ENCODE measurements around the gene SUN3.

SUN3 gene

DNA sequence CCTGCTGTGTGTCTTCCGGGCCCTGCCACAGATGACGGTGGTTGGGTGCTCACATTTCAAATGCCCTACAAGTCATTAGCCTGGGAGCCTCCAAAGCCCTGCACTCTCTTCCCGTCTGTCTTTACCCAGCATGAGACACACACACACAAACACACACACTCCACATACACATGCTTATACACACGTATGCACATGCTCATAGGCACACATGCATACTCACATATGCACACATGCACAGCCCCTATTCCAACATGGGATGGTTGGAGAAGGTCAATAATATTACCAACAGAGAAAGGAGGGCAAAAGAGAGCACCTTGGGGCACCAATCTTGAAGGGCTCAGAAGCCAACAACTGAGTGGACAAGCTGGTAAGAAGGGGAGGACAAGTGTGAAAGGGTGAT lies 19.0 kb downstream of the SUN3 start:
- no peak for TF ChIP-seq SIN3A (IDR thresholded peaks at IDR 0.05; ENCODE audit: borderline replicate concordance, insufficient read depth, low read length)
- TF ChIP-seq, protein P1, sequence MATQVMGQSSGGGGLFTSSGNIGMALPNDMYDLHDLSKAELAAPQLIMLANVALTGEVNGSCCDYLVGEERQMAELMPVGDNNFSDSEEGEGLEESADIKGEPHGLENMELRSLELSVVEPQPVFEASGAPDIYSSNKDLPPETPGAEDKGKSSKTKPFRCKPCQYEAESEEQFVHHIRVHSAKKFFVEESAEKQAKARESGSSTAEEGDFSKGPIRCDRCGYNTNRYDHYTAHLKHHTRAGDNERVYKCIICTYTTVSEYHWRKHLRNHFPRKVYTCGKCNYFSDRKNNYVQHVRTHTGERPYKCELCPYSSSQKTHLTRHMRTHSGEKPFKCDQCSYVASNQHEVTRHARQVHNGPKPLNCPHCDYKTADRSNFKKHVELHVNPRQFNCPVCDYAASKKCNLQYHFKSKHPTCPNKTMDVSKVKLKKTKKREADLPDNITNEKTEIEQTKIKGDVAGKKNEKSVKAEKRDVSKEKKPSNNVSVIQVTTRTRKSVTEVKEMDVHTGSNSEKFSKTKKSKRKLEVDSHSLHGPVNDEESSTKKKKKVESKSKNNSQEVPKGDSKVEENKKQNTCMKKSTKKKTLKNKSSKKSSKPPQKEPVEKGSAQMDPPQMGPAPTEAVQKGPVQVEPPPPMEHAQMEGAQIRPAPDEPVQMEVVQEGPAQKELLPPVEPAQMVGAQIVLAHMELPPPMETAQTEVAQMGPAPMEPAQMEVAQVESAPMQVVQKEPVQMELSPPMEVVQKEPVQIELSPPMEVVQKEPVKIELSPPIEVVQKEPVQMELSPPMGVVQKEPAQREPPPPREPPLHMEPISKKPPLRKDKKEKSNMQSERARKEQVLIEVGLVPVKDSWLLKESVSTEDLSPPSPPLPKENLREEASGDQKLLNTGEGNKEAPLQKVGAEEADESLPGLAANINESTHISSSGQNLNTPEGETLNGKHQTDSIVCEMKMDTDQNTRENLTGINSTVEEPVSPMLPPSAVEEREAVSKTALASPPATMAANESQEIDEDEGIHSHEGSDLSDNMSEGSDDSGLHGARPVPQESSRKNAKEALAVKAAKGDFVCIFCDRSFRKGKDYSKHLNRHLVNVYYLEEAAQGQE (IDR thresholded peaks at IDR 0.05; ENCODE audit: insufficient read depth in 1 of 2, low read depth in 2 of 2, low read length in 2 of 2) = no peak
- TF ChIP-seq POLR2AphosphoS5 (IDR thresholded peaks at IDR 0.05; ENCODE audit: low read depth, low read length) = no peak
- TF ChIP-seq TAF1 (IDR thresholded peaks at IDR 0.05; ENCODE audit: borderline replicate concordance, insufficient read depth, low read length) = no peak
- TF ChIP-seq FOXP2 (optimal IDR thresholded peaks at IDR 0.05; ENCODE audit: borderline replicate concordance, extremely low read depth, extremely low read length, insufficient read depth) = no peak

DNA sequence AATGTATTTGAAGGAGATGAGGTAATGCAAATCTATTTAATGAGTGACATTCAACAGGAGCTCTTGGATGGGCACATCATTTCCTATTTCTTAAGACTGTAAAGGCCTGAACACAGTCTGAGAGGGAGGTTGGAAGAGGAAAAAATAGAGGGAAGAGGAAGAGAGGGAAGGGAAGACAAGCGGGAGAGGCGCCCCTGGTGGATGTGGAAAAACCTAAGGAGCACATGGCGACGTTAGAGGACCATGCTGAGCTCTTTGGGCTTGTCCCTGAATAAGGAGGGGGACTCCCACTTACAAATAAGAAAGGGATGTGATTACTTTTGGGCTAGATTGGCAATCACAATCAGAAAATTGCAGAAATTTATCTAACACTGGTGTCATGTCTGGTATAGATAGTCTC lies 19.6 kb downstream of the SUN3 start:
- no peak for TF ChIP-seq SIN3A (IDR thresholded peaks at IDR 0.05; ENCODE audit: borderline replicate concordance, insufficient read depth, low read length)
- TF ChIP-seq TAF1 (IDR thresholded peaks at IDR 0.05; ENCODE audit: borderline replicate concordance, insufficient read depth, low read length) = no peak
- TF ChIP-seq, protein P1 (IDR thresholded peaks at IDR 0.05; ENCODE audit: insufficient read depth in 1 of 2, low read depth in 2 of 2, low read length in 2 of 2) = no peak
- no peak for TF ChIP-seq FOXP2 (optimal IDR thresholded peaks at IDR 0.05; ENCODE audit: borderline replicate concordance, extremely low read depth, extremely low read length, insufficient read depth)

- TF ChIP-seq TAF1 (IDR thresholded peaks at IDR 0.05; ENCODE audit: borderline replicate concordance, insufficient read depth, low read length) (no peak), POLR2AphosphoS5 (IDR thresholded peaks at IDR 0.05; ENCODE audit: low read depth, low read length) (no peak), SIN3A (IDR thresholded peaks at IDR 0.05; ENCODE audit: borderline replicate concordance, insufficient read depth, low read length) (no peak), FOXP2 (optimal IDR thresholded peaks at IDR 0.05; ENCODE audit: borderline replicate concordance, extremely low read depth, extremely low read length, insufficient read depth) (no peak)
- TF ChIP-seq, protein P1 (IDR thresholded peaks at IDR 0.05; ENCODE audit: insufficient read depth in 1 of 2, low read depth in 2 of 2, low read length in 2 of 2) = no peak
Observed at GRCh38 chr7:48006866-48007265, 22.0 kb downstream of the SUN3 start.

DNA sequence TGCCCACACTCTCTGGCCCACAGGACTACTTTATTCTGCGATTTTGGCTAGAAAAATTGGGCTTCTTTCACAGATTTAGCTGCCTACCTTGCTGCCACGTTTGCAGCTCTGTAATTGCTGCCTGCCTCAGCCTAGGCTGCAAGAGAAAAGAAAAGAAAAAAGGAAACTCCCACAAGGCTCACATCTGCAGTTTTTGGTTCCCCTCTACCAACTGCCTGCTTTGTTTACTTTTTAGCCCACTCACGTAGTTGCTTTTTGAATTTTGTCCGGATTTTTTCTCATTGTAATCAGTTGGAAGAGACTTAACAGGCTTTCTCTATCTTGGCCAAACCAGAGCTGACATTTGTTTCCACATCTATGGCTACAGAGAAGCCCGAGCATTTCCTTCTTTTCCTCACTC lies 24.3 kb downstream of the SUN3 start:
- TF ChIP-seq POLR2AphosphoS5 (IDR thresholded peaks at IDR 0.05; ENCODE audit: low read depth, low read length) (no peak), TAF1 (IDR thresholded peaks at IDR 0.05; ENCODE audit: borderline replicate concordance, insufficient read depth, low read length) (no peak), FOXP2 (optimal IDR thresholded peaks at IDR 0.05; ENCODE audit: borderline replicate concordance, extremely low read depth, extremely low read length, insufficient read depth) (no peak), SIN3A (IDR thresholded peaks at IDR 0.05; ENCODE audit: borderline replicate concordance, insufficient read depth, low read length) (no peak)
- TF ChIP-seq, protein P1 (IDR thresholded peaks at IDR 0.05; ENCODE audit: insufficient read depth in 1 of 2, low read depth in 2 of 2, low read length in 2 of 2) = no peak

GRCh38 chr7:48004032-48004431 lies 24.9 kb downstream of the SUN3 start:
- TF ChIP-seq FOXP2 (optimal IDR thresholded peaks at IDR 0.05; ENCODE audit: borderline replicate concordance, extremely low read depth, extremely low read length, insufficient read depth) (no peak), POLR2AphosphoS5 (IDR thresholded peaks at IDR 0.05; ENCODE audit: low read depth, low read length) (no peak), SIN3A (IDR thresholded peaks at IDR 0.05; ENCODE audit: borderline replicate concordance, insufficient read depth, low read length) (no peak), TAF1 (IDR thresholded peaks at IDR 0.05; ENCODE audit: borderline replicate concordance, insufficient read depth, low read length) (no peak)
- TF ChIP-seq, protein P1 (IDR thresholded peaks at IDR 0.05; ENCODE audit: insufficient read depth in 1 of 2, low read depth in 2 of 2, low read length in 2 of 2) = no peak

Measured in PFSK-1 (cell line).